ENCODE measurements around the gene OR2AG1.
"Not testable (repeated sequence)": the region's sequence is repeated elsewhere in the genome, so short reads cannot be mapped to it uniquely, and the experiment has no call there.

OR2AG1 gene

GRCh38 chr11:6780829-6781228 lies 2.0 kb upstream of the OR2AG1 start:
- in situ Hi-C loops (cut with MboI; ENCODE audit: low sequenced_read_pairs), result no loop called here

- in situ Hi-C loops (cut with MboI; ENCODE audit: low sequenced_read_pairs), result no loop called here
Observed at GRCh38 chr11:6790546-6790945, 7.7 kb downstream of the OR2AG1 start.

- in situ Hi-C loops (cut with MboI; ENCODE audit: low sequenced_read_pairs), result no loop called here
Observed at GRCh38 chr11:6794639-6795038, 11.8 kb downstream of the OR2AG1 start.

GRCh38 chr11:6799402-6799801 lies 16.6 kb downstream of the OR2AG1 start, which contains the start of gene OR6A2:
TSS of gene OR6A2 (minus strand) at chr11:6799689. CDS start at chr11:6795708, 3,981 bp downstream.
- in situ Hi-C loops (cut with MboI; ENCODE audit: low sequenced_read_pairs), result no loop called here

GRCh38 chr11:6801075-6801474 lies 18.3 kb downstream of the OR2AG1 start:
- in situ Hi-C loops (cut with MboI; ENCODE audit: low sequenced_read_pairs), result not testable (repeated sequence)

- in situ Hi-C loops (cut with MboI; ENCODE audit: low sequenced_read_pairs), result no loop called here
Observed at GRCh38 chr11:6812390-6813005, 29.7 kb downstream of the OR2AG1 start.

GRCh38 chr11:6813656-6814055 lies 30.8 kb downstream of the OR2AG1 start:
- in situ Hi-C loops (cut with MboI; ENCODE audit: low sequenced_read_pairs), result no loop called here

GRCh38 chr11:6817694-6818093 lies 34.9 kb downstream of the OR2AG1 start:
- in situ Hi-C loops (cut with MboI; ENCODE audit: low sequenced_read_pairs), result no loop called here

- in situ Hi-C loops (cut with MboI; ENCODE audit: low sequenced_read_pairs), result no loop called here
Observed at GRCh38 chr11:6818967-6819366, 36.1 kb downstream of the OR2AG1 start.

GRCh38 chr11:6824136-6824823 lies 41.5 kb downstream of the OR2AG1 start:
- in situ Hi-C loops (cut with MboI; ENCODE audit: low sequenced_read_pairs), result no loop called here

GRCh38 chr11:6825231-6825744 lies 42.5 kb downstream of the OR2AG1 start:
- in situ Hi-C loops (cut with MboI; ENCODE audit: low sequenced_read_pairs), result no loop called here

GRCh38 chr11:6828103-6828502 lies 45.3 kb downstream of the OR2AG1 start:
- in situ Hi-C loops (cut with MboI; ENCODE audit: low sequenced_read_pairs), result no loop called here

GRCh38 chr11:6833356-6833755 lies 50.5 kb downstream of the OR2AG1 start:
- in situ Hi-C loops (cut with MboI; ENCODE audit: low sequenced_read_pairs), result no loop called here

- in situ Hi-C loops (cut with MboI; ENCODE audit: low sequenced_read_pairs), result no loop called here
Observed at GRCh38 chr11:6834021-6834420, 51.2 kb downstream of the OR2AG1 start.
